HUDEP-2 (cell line): Measurements from ENCODE around the gene CPNE9.

ENCODE experiments used
- DNase-seq, 76 experiments: peaks; one replicate each; lab custom pipeline; 2025; ENCODE audit not compliant: unreplicated experiment in 76 of 76; lab: John Stamatoyannopoulos, UW

Gene CPNE9, protein sequence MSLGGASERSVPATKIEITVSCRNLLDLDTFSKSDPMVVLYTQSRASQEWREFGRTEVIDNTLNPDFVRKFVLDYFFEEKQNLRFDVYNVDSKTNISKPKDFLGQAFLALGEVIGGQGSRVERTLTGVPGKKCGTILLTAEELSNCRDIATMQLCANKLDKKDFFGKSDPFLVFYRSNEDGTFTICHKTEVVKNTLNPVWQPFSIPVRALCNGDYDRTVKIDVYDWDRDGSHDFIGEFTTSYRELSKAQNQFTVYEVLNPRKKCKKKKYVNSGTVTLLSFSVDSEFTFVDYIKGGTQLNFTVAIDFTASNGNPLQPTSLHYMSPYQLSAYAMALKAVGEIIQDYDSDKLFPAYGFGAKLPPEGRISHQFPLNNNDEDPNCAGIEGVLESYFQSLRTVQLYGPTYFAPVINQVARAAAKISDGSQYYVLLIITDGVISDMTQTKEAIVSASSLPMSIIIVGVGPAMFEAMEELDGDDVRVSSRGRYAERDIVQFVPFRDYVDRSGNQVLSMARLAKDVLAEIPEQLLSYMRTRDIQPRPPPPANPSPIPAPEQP

GRCh38 chr3:9703736-9704346 is at the start of gene CPNE9:
TSS of gene CPNE9 (plus strand) at chr3:9703833. CDS start at chr3:9703997, 164 bp downstream.
- no peak for DNase-seq

DNA sequence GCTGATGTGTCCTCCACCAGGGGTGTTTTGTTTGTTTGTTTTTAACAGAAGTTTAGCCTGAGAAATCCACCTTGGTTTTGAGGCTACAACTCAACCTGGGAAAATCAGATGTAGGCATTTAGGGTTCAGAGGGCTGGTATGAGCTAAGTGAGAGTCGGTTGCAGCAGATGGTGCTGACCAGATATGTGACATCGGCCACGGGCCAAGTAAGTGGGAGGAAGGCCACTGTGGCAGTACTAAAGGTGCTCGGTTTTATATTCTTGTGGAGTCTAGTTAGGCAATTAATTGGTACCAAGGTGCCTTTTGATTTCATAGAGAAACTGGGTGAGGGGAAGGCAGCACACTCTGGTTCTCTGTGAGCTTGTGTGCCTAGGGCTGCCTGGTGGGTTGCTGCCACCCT is 43.8 kb upstream of the CPNE9 start:
- peak in 29 of 76 experiments; percentile 3 to 63 (median 41) for DNase-seq

- DNase-seq = no peak
Observed at GRCh38 chr3:9660972-9661371, 42.7 kb upstream of the CPNE9 start.

DNA sequence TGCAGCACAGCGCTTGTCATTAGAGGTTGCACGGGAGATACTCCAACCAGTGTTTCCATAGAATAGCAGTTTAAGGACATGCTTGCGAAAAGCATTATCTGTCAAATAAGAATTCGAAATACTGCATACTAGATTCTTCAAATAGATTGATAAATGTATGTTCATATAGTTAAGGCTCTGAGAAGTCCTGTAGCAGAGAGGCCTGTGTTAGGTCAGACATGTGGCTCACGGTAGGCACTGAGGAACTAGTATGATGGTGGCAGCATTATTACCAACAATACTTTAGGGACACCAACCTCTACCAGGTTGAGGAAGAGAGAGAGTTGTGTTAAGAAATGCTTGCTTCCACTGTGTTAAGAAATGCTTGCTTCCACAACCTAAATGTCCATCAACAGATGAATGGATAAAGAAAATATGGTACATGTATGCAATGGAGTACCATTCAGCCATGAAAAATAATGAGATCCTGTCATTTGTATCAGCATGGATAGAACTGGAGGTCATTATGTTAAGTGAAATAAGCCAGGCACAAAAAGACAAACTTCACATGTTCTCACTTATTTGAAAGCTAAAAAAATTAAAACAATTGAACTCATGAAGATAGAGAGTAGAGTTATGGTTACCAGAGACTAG is 39.4 kb upstream of the CPNE9 start:
- no peak for DNase-seq

- DNase-seq = no peak
Observed at GRCh38 chr3:9666704-9667445, 36.8 kb upstream of the CPNE9 start.

DNA sequence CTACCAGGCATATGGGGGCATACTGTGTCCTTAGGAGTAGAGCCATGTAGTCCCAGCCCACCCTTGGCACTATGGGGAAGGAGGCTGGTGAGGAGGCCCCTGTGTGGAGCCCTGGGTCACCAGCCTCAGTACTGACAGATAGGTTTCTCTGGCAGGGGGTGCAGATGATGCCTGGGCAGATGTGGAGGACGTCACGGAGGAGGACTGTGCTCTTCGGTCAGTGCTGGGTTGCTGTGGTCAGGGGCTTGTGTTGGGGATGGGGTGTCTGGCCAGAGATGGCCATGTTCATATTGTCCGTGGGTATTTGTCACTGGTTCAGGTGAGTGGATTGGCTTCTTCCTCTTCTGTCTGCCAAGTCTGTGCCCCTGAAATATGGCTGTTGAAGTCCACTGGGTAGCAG is 34.4 kb upstream of the CPNE9 start:
- no peak for DNase-seq

- no peak for DNase-seq
Observed at GRCh38 chr3:9669720-9670432, 33.8 kb upstream of the CPNE9 start.

GRCh38 chr3:9673082-9673481 is 30.6 kb upstream of the CPNE9 start:
- no peak for DNase-seq

GRCh38 chr3:9673752-9674151 is 29.9 kb upstream of the CPNE9 start:
- no peak for DNase-seq

DNA sequence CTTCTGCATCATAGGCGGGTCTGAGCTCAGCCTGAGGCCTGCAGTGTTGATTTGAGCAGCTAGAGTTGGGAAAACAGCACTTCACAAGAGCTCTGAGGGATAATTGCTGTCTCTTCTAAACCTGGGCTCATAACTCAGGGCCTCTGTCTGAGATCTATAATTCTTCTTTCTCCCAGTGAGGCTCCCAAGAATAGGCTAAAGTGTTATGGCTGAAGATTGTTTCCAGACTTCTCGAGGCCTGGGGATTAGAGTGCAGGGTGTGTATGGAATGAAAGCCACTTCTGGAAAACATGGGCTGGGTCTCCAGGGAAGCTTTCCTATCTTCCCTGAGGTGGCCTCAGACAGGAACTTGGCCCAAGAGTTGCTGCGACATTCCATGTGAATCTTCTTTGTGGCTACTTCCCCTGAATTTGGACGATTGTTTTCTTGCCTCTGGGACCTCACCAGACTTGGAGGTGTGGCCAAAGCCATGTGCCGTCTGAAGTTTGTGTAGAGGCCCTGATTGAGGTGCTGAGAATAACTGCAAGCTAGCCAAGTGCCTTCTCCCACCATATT is 27.8 kb upstream of the CPNE9 start:
- no peak for DNase-seq

DNA sequence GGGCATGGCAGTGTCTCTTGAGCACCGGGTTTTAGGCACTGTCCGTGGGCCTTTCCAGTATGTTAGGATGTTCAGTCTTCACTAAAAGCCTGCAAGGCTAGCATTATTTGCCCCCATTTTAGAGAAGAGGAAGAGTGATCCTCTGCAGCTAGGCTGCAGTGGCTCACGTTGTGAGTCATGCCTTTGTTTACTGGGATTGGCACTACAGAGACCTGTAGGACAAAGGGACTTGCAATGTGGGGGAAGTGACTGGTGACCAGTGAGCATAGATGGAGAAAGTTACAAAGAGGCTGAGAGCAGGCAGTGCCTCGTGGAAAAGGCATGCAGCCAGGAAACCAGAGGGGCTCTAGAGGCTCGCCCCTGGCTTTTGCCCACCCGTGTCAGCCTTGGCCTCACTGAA is 26.8 kb upstream of the CPNE9 start:
- DNase-seq = no peak

DNA sequence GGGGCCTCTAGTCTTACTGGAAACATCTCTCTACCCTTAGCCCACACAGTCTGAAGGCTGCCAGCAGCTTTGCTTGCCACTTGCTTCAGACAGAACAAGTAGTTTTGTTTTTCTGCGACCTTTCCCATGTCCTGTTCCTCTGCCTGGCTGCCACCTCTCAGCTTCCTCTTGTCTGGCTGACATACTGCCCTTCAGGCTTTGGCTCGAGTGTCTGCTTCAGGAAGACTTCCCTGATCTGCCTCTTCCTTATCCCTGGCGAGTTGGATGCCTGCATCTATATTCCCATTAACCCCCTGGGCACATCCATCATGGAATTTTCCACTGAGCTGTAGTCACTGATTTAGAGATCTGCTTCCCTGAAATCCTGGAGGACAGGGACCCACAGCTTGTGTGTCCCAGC is 25.1 kb upstream of the CPNE9 start:
- no peak for DNase-seq

GRCh38 chr3:9679476-9680080 is 24.1 kb upstream of the CPNE9 start:
- DNase-seq = no peak

DNA sequence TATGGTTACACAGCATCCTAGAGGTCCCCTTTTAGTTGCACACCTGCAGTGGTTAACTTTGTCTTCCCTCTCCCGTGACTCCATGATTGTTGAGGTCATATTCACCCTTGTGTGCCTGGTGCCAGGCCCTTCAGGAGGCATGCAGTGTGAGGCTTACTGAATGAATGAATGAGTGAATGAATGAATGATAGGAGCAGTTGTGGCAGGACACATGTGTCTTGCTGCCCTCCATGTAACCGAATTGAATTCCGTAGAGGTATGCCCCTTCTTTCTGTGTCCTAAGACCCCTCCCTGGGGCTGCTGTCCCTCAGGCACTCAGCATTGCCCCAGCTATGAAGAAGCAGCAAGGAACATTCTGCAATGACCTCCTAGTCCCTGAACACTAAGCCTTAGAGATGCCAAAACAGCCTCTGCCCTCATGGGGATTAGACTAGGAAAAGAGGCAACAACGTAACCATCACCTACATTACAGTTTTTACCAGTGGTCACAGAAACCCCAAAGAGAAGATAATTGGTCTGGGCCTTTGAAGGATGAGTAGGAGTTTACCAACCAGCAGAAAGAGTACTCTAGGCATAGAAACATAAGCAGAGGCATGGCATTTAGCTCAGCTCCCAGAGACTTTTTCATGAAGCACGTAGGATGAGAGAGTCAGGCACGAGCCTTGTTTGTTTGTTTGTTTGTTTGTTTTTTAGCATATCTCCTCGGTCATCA is 22.5 kb upstream of the CPNE9 start:
- no peak for DNase-seq

DNA sequence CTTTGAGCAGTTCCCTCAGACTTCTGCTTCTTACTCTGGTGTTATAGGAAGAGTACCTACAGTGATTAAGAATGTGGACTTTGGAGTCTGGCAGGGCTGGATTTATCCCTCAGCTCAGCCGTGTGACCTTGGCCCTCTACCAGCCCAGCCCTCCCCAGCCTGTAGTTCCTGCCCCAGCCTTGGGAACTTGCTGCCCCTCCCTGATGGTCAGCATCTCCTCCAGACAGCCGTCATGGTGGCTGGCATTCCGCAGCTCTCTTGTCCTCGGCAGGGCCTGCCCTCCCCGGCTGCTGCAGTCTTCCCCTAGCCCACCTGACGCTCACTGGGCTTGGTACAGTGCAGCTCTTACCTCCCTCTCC is 21.9 kb upstream of the CPNE9 start:
- DNase-seq = no peak

- no peak for DNase-seq
Observed at GRCh38 chr3:9682096-9682495, 21.5 kb upstream of the CPNE9 start.

GRCh38 chr3:9683426-9683825 is 20.2 kb upstream of the CPNE9 start:
- no peak for DNase-seq

- DNase-seq = no peak
Observed at GRCh38 chr3:9685216-9686049, 18.2 kb upstream of the CPNE9 start.
